ENCODE measurements around the gene UNC5B. TPM values are rescaled to one million over a fixed set of nuclear protein-coding genes. Genes with fewer than 3 reads are reported as not detected.

Gene UNC5B
- total RNA-seq, 1 donor from 2014 or later: 231 TPM

GRCh38 chr10:71205468-71205867 is 6.9 kb upstream of the UNC5B start:
- Mint-ChIP-seq H3K9me3 (ENCODE audit: unreplicated experiment) (no peaks in the 10 kb centered on the region), H3K4me3 (ENCODE audit: unreplicated experiment) (no peak overlapping the region), H3K36me3 (ENCODE audit: low read depth, unreplicated experiment) (no peaks in the 10 kb centered on the region), H3K27ac (ENCODE audit: unreplicated experiment) (no peak overlapping the region), H3K4me1 (ENCODE audit: unreplicated experiment) (peaks cover 4% of the 10 kb centered on the region), H3K27me3 (ENCODE audit: unreplicated experiment) (peaks cover 3% of the 10 kb centered on the region)
- no peak for TF ChIP-seq CTCF (IDR thresholded peaks at IDR 0.05; ENCODE audit: unreplicated experiment)
- DNase-seq (ENCODE audit: low spot score): no peak

GRCh38 chr10:71206911-71207310 is 5.5 kb upstream of the UNC5B start:
- H3K4me1 Mint-ChIP-seq (ENCODE audit: unreplicated experiment): peaks cover 10% of the 10 kb centered on the region
- no peak for TF ChIP-seq CTCF (IDR thresholded peaks at IDR 0.05; ENCODE audit: unreplicated experiment)
- DNase-seq (ENCODE audit: low spot score): no peak
- H3K27ac Mint-ChIP-seq (ENCODE audit: unreplicated experiment): no peak overlapping the region
- H3K9me3 Mint-ChIP-seq (ENCODE audit: unreplicated experiment): no peaks in the 10 kb centered on the region
- H3K36me3 Mint-ChIP-seq (ENCODE audit: low read depth, unreplicated experiment): peaks cover 5% of the 10 kb centered on the region
- H3K4me3 Mint-ChIP-seq (ENCODE audit: unreplicated experiment): no peak overlapping the region
- H3K27me3 Mint-ChIP-seq (ENCODE audit: unreplicated experiment): peaks cover 9% of the 10 kb centered on the region

GRCh38 chr10:71207578-71207977 is 4.8 kb upstream of the UNC5B start:
- Mint-ChIP-seq H3K9me3 (ENCODE audit: unreplicated experiment) (no peaks in the 10 kb centered on the region), H3K4me3 (ENCODE audit: unreplicated experiment) (no peak overlapping the region)
- no peak for TF ChIP-seq CTCF (IDR thresholded peaks at IDR 0.05; ENCODE audit: unreplicated experiment)

GRCh38 chr10:71209352-71209715 is 3.0 kb upstream of the UNC5B start:
- no peak overlapping the region for H3K4me3 Mint-ChIP-seq (ENCODE audit: unreplicated experiment)
- peaks cover 12% of the 10 kb centered on the region for H3K27me3 Mint-ChIP-seq (ENCODE audit: unreplicated experiment)
- DNase-seq (ENCODE audit: low spot score): no peak

More at GRCh38 chr10:71207578-71207977, 4.8 kb upstream of the UNC5B start:
- peaks cover 5% of the 10 kb centered on the region for H3K36me3 Mint-ChIP-seq (ENCODE audit: low read depth, unreplicated experiment)
- peaks cover 10% of the 10 kb centered on the region for H3K27me3 Mint-ChIP-seq (ENCODE audit: unreplicated experiment)
- no peak overlapping the region for H3K27ac Mint-ChIP-seq (ENCODE audit: unreplicated experiment)
- no peak for DNase-seq (ENCODE audit: low spot score)
- peaks cover 11% of the 10 kb centered on the region for H3K4me1 Mint-ChIP-seq (ENCODE audit: unreplicated experiment)

More at GRCh38 chr10:71209352-71209715, 3.0 kb upstream of the UNC5B start:
- Mint-ChIP-seq H3K9me3 (ENCODE audit: unreplicated experiment) (no peaks in the 10 kb centered on the region), H3K27ac (ENCODE audit: unreplicated experiment) (no peak overlapping the region), H3K4me1 (ENCODE audit: unreplicated experiment) (peaks cover 14% of the 10 kb centered on the region), H3K36me3 (ENCODE audit: low read depth, unreplicated experiment) (peaks cover 12% of the 10 kb centered on the region)
- TF ChIP-seq CTCF (IDR thresholded peaks at IDR 0.05; ENCODE audit: unreplicated experiment): no peak
